Nephron (organoid): ENCODE results near the gene SNRNP70.
"Not testable (repeated sequence)": the region's sequence is repeated elsewhere in the genome, so short reads cannot be mapped to it uniquely, and the experiment has no call there.

Experiments
- H3K27ac Mint-ChIP-seq, 3 experiments: 2 replicates each; pipeline ENCODE4 v1.8.0; 2020; ENCODE audit warnings: mixed read lengths in 3 of 3, mild to moderate bottlenecking in 2 of 3, moderate library complexity in 1 of 3
- H3K27me3 Mint-ChIP-seq: 2 replicates; pipeline ENCODE4 v1.8.0; 2021; ENCODE audit warnings: low read depth, mild to moderate bottlenecking, moderate library complexity, mixed read lengths
- H3K36me3 Mint-ChIP-seq: 2 replicates; pipeline ENCODE4 v1.8.0; 2020; ENCODE audit warnings: low read depth, mixed read lengths
- H3K4me1 Mint-ChIP-seq: 2 replicates; pipeline ENCODE4 v1.8.0; 2020; ENCODE audit warnings: mixed read lengths
- H3K4me3 Mint-ChIP-seq, 3 experiments: 2 replicates each; pipeline ENCODE4 v1.8.0; 2020; ENCODE audit warnings: mild to moderate bottlenecking in 3 of 3, mixed read lengths in 3 of 3, moderate library complexity in 2 of 3
- H3K9me3 Mint-ChIP-seq: 2 replicates; pipeline ENCODE4 v1.8.0; 2020; ENCODE audit warnings: mixed read lengths
- TF ChIP-seq, protein P1 (sequence below), 3 experiments: fragments of 200-600 bp; sonication (generic); IDR thresholded peaks; one replicate each; pipeline ENCODE4 v1.5.0; 2021; ENCODE audit warnings: antibody characterized with exemption in 3 of 3; ENCODE audit not compliant: unreplicated experiment in 3 of 3

The SNRNP70 gene

GRCh38 chr19:49140951-49141350 lies 55.7 kb downstream of the SNRNP70 start:
- H3K27ac Mint-ChIP-seq, result no peak overlapping the region
- H3K36me3 Mint-ChIP-seq, result peaks cover 12% of the 10 kb centered on the region
- H3K9me3 Mint-ChIP-seq, result peaks cover 4% of the 10 kb centered on the region
- H3K27me3 Mint-ChIP-seq, result peaks cover 6% of the 10 kb centered on the region
- peaks cover 34% of the 10 kb centered on the region for H3K4me1 Mint-ChIP-seq
- peak overlapping the region; percentile 67 to 79 (median 77) for H3K4me3 Mint-ChIP-seq
- TF ChIP-seq, protein P1, sequence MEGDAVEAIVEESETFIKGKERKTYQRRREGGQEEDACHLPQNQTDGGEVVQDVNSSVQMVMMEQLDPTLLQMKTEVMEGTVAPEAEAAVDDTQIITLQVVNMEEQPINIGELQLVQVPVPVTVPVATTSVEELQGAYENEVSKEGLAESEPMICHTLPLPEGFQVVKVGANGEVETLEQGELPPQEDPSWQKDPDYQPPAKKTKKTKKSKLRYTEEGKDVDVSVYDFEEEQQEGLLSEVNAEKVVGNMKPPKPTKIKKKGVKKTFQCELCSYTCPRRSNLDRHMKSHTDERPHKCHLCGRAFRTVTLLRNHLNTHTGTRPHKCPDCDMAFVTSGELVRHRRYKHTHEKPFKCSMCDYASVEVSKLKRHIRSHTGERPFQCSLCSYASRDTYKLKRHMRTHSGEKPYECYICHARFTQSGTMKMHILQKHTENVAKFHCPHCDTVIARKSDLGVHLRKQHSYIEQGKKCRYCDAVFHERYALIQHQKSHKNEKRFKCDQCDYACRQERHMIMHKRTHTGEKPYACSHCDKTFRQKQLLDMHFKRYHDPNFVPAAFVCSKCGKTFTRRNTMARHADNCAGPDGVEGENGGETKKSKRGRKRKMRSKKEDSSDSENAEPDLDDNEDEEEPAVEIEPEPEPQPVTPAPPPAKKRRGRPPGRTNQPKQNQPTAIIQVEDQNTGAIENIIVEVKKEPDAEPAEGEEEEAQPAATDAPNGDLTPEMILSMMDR (IDR thresholded peaks at IDR 0.05; ENCODE audit: unreplicated experiment in 3 of 3), result no peak

DNA sequence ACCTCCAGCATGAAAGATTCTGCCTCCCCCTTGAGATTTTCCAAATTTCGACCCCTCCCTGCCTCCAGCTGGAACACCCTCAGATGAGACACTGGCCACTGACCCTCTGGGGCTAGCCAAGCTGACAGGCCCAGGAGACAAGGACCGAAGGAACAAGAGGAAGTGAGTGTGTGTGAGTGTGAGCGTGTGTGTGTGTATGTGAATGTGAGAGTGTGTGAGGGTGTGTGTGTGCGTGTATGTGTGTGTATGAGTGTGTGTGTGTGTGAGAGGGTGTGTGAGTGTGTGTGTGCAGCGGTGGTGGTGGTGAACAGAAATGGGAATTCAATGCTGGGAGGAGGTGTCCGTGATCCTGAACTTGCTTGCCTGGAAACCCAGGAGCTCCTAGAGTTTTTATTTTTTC lies 56.1 kb downstream of the SNRNP70 start:
- Mint-ChIP-seq H3K4me3 (peak overlapping the region; percentile 67 to 79 (median 77)), H3K9me3 (peaks cover 4% of the 10 kb centered on the region), H3K36me3 (peaks cover 10% of the 10 kb centered on the region), H3K27me3 (peaks cover 6% of the 10 kb centered on the region), H3K27ac (no peak overlapping the region), H3K4me1 (peaks cover 38% of the 10 kb centered on the region)
- TF ChIP-seq, protein P1 (IDR thresholded peaks at IDR 0.05; ENCODE audit: unreplicated experiment in 3 of 3), result no peak

DNA sequence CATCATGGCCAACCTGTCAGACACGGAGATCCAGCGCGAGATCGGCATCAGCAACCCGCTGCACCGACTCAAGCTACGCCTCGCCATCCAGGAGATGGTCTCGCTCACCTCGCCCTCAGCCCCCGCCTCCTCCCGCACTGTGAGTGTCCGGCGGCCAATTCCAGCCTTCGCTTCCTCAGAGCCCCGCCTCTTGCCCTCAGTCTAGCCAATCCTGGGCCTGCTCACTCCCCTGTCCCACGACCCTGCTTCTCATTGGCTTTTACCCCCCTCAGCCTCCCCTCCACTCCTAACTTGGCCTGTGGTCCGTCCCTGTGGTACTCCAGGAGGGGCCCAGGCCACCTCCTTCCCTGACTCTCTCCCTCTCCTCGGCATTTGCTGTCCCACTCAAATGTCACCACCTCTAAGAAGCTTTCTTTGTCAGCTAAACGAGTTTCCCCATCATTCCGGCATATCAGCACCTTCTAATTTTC lies 57.6 kb downstream of the SNRNP70 start:
- peak overlapping the region; percentile 87 to 97 (median 90) for H3K4me3 Mint-ChIP-seq
- peak overlapping the region; percentile 8 to 68 (median 63) for H3K27ac Mint-ChIP-seq
- TF ChIP-seq, protein P1 (IDR thresholded peaks at IDR 0.05; ENCODE audit: unreplicated experiment in 3 of 3), result no peak
- H3K27me3 Mint-ChIP-seq, result peaks cover 6% of the 10 kb centered on the region
- H3K36me3 Mint-ChIP-seq, result no peaks in the 10 kb centered on the region
- no peaks in the 10 kb centered on the region for H3K9me3 Mint-ChIP-seq
- H3K4me1 Mint-ChIP-seq, result peaks cover 35% of the 10 kb centered on the region

GRCh38 chr19:49145573-49146407 lies 60.5 kb downstream of the SNRNP70 start:
- H3K27ac Mint-ChIP-seq, result peak overlapping the region; percentile 5 to 68 (median 43)
- H3K4me1 Mint-ChIP-seq, result peaks cover 44% of the 10 kb centered on the region
- peaks cover 6% of the 10 kb centered on the region for H3K27me3 Mint-ChIP-seq
- H3K9me3 Mint-ChIP-seq, result no peaks in the 10 kb centered on the region
- H3K36me3 Mint-ChIP-seq, result no peaks in the 10 kb centered on the region
- TF ChIP-seq, protein P1 (IDR thresholded peaks at IDR 0.05; ENCODE audit: unreplicated experiment in 3 of 3), result peak; percentile 88 to 97 (median 95)
- H3K4me3 Mint-ChIP-seq, result peak overlapping the region; percentile 56 to 77 (median 62)

GRCh38 chr19:49146408-49146770 lies 61.1 kb downstream of the SNRNP70 start:
- Mint-ChIP-seq H3K4me3 (peak overlapping the region; percentile 56 to 77 (median 62)), H3K27ac (peak overlapping the region; percentile 5 to 68 (median 43)), H3K4me1 (peaks cover 44% of the 10 kb centered on the region)
- H3K27me3 Mint-ChIP-seq, H3K36me3 Mint-ChIP-seq, H3K9me3 Mint-ChIP-seq: not testable (repeated sequence)

- Mint-ChIP-seq H3K27me3 (no peaks in the 10 kb centered on the region), H3K36me3 (no peaks in the 10 kb centered on the region), H3K4me3 (peak overlapping the region; percentile 98 to 100 (median 99)), H3K9me3 (no peaks in the 10 kb centered on the region), H3K27ac (peak overlapping the region in 2 of 3 experiments; percentile 89 to 97), H3K4me1 (peaks cover 41% of the 10 kb centered on the region)
- TF ChIP-seq, protein P1 (IDR thresholded peaks at IDR 0.05; ENCODE audit: unreplicated experiment in 3 of 3), result no peak
Measured at GRCh38 chr19:49148044-49148682, 62.9 kb downstream of the SNRNP70 start.
